ENCODE measurements around the gene CEP55. TPM values are rescaled to one million over a fixed set of nuclear protein-coding genes. Genes with fewer than 3 reads are reported as not detected.
"Not testable (repeated sequence)": the region's sequence is repeated elsewhere in the genome, so short reads cannot be mapped to it uniquely, and the experiment has no call there.

Gene CEP55
- total RNA-seq, 4 donors from 2014 or later, result 0.63 to 5.7 TPM; not detected in 2

- DNase-seq (ENCODE audit: low spot score in 2 of 2), result no peak
- no peak overlapping the region for H3K4me3 ChIP-seq
- TF ChIP-seq POLR2A (IDR thresholded peaks at IDR 0.05), result no peak
- TF ChIP-seq EP300 (IDR thresholded peaks at IDR 0.05), result no peak
- TF ChIP-seq, protein P1, sequence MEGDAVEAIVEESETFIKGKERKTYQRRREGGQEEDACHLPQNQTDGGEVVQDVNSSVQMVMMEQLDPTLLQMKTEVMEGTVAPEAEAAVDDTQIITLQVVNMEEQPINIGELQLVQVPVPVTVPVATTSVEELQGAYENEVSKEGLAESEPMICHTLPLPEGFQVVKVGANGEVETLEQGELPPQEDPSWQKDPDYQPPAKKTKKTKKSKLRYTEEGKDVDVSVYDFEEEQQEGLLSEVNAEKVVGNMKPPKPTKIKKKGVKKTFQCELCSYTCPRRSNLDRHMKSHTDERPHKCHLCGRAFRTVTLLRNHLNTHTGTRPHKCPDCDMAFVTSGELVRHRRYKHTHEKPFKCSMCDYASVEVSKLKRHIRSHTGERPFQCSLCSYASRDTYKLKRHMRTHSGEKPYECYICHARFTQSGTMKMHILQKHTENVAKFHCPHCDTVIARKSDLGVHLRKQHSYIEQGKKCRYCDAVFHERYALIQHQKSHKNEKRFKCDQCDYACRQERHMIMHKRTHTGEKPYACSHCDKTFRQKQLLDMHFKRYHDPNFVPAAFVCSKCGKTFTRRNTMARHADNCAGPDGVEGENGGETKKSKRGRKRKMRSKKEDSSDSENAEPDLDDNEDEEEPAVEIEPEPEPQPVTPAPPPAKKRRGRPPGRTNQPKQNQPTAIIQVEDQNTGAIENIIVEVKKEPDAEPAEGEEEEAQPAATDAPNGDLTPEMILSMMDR (IDR thresholded peaks at IDR 0.05), result no peak
- H3K36me3 ChIP-seq, result no peaks in the 10 kb centered on the region
- no peaks in the 10 kb centered on the region for H3K9me3 ChIP-seq
- H3K27ac ChIP-seq, result peak overlapping the region; percentile 74 to 91 (median 83)
- H3K4me1 ChIP-seq, result peaks cover 0 to 84% (median 44%) of the 10 kb centered on the region in 4 donors
- 84 to 86% methylated on average over 5 of the region's 5 CpGs for WGBS, 2 donors
- no peaks in the 10 kb centered on the region for H3K27me3 ChIP-seq
These were observed 31.5 kb upstream of the CEP55 start for GRCh38 chr10:93464776-93465388.

GRCh38 chr10:93465806-93466675 lies 30.4 kb upstream of the CEP55 start:
- Histone ChIP-seq H3K27ac (peak overlapping the region; percentile 74 to 91 (median 83)), H3K9me3 (no peaks in the 10 kb centered on the region), H3K4me1 (peaks cover 0 to 87% (median 48%) of the 10 kb centered on the region in 4 donors), H3K36me3 (no peaks in the 10 kb centered on the region), H3K4me3 (no peak overlapping the region), H3K27me3 (no peaks in the 10 kb centered on the region)
- peak in 1 of 2 donors; percentile 62 for TF ChIP-seq EP300 (IDR thresholded peaks at IDR 0.05)
- TF ChIP-seq, protein P1 (IDR thresholded peaks at IDR 0.05), result no peak
- DNase-seq (ENCODE audit: low spot score in 2 of 2), result peak; percentile 64 to 68
- WGBS, 2 donors, result 16 to 26% methylated on average over 5 to 8 of the region's 8 CpGs

DNA sequence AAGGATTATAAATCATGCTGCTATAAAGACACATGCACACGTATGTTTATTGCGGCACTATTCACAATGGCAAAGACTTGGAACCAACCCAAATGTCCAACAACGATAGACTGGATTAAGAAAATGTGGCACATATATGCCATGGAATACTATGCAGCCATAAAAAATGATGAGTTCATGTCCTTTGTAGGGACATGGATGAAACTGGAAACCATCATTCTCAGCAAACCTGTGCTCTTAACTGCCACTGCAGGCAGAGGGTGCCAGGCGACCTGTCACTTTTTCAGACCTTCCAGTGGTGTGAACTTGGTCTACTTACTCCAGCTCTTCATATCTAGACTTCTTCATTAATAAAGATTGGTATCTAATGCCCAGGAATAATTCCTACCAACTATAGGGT lies 28.8 kb upstream of the CEP55 start:
- not testable (repeated sequence) for DNase-seq (ENCODE audit: low spot score in 2 of 2); H3K9me3 ChIP-seq; H3K36me3 ChIP-seq; H3K27me3 ChIP-seq; H3K4me3 ChIP-seq
- Histone ChIP-seq H3K27ac (peak overlapping the region in 2 of 4 donors; percentile 88 to 95), H3K4me1 (peaks cover 0 to 88% (median 56%) of the 10 kb centered on the region in 4 donors)
- WGBS, 2 donors, result 77 to 91% methylated on average over 2 to 4 of the region's 4 CpGs

DNA sequence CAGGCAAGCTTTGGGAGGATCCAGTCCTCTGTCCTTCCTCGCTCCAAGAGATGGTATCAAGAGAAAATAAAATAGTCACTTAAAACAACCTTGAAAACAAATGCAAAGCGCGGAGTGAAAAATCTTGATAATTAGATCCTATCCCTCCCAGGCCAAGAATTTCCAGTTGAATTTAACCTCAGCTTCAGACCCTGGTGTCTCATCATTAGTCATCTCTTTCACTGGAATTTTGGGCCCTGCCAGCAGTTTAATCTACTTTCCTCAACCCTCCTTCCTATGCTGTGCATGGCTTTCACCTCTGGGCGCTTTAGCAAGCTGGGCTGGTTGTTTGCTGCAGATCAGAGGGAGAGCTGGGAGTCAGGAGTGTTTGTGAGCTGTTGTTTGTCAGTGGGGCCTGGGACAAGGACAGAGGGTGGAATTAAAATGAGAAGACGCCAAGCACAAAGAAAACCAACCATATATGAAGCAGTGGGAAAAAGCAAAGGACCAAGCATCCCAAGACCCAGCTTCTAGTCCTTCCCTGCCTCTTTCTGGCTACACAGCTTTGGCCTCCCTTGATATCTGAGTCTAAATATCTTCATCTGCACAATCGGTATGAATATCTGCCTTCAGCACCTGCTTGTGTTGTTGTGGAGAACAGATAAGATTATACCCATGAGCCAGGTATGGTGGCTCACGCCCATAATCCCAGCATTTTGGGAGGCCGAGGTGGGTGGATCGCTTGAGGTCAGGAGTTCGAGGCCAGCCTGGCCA lies 27.8 kb upstream of the CEP55 start:
- Histone ChIP-seq H3K9me3 (no peaks in the 10 kb centered on the region), H3K27me3 (no peaks in the 10 kb centered on the region), H3K27ac (peak overlapping the region in 3 of 4 donors; percentile 62 to 95 (median 88)), H3K36me3 (no peaks in the 10 kb centered on the region), H3K4me1 (peaks cover 0 to 86% (median 54%) of the 10 kb centered on the region in 4 donors), H3K4me3 (no peak overlapping the region)
- no peak for DNase-seq (ENCODE audit: low spot score in 2 of 2)
- 68 to 76% methylated on average over 10 of the region's 10 CpGs for WGBS, 2 donors
- no peak for TF ChIP-seq POLR2A (IDR thresholded peaks at IDR 0.05)
- TF ChIP-seq EP300 (IDR thresholded peaks at IDR 0.05), result peak in 1 of 2 donors; percentile 28

GRCh38 chr10:93469454-93469853 lies 27.0 kb upstream of the CEP55 start:
- H3K4me3 ChIP-seq, result no peak overlapping the region
- 80 to 88% methylated on average over 2 to 3 of the region's 3 CpGs for WGBS, 2 donors
- peaks cover 0 to 85% (median 49%) of the 10 kb centered on the region in 4 donors for H3K4me1 ChIP-seq
- peak overlapping the region in 3 of 4 donors; percentile 62 to 95 (median 88) for H3K27ac ChIP-seq
- H3K9me3 ChIP-seq, result no peaks in the 10 kb centered on the region
- H3K27me3 ChIP-seq, result no peaks in the 10 kb centered on the region
- no peak for DNase-seq (ENCODE audit: low spot score in 2 of 2)
- TF ChIP-seq EP300 (IDR thresholded peaks at IDR 0.05) (no peak), POLR2A (IDR thresholded peaks at IDR 0.05) (no peak)
- TF ChIP-seq, protein P1 (IDR thresholded peaks at IDR 0.05), result no peak
- H3K36me3 ChIP-seq, result no peaks in the 10 kb centered on the region
